MG63 (cell line): Measurements from ENCODE around the gene FITM1. TPM values are rescaled to one million over a fixed set of nuclear protein-coding genes. Genes with fewer than 3 reads are reported as not detected.

Experiments used
- DNase-seq: peaks from one replicate; pipeline ENCODE4 v3.0.0-alpha.2; 2020
- H3K27me3 ChIP-seq: fragments of 250-450 bp; sonication (Bioruptor Pico); 2 replicates; pipeline ENCODE4 v1.5.1; 2020; ENCODE audit warnings: mild to moderate bottlenecking, moderate library complexity
- H3K36me3 ChIP-seq: fragments of 250-450 bp; sonication (Bioruptor Pico); 2 replicates; pipeline ENCODE4 v1.5.1; 2020; ENCODE audit warnings: mild to moderate bottlenecking, moderate library complexity
- H3K4me3 ChIP-seq: fragments of 250-450 bp; sonication (Bioruptor Pico); 2 replicates; pipeline ENCODE4 v1.5.1; 2020; ENCODE audit warnings: mild to moderate bottlenecking, moderate library complexity
- H3K9me3 ChIP-seq: fragments of 250-450 bp; sonication (Bioruptor Pico); 2 replicates; pipeline ENCODE4 v1.5.1; 2020; ENCODE audit warnings: mild to moderate bottlenecking, moderate library complexity
- total RNA-seq: library from RNA; depleted of rRNA; stranded (reverse); fragments of >200 nt; shearing (Covaris generic); gene quantifications from 2 replicates; pipeline ENCODE4 v1.2.3, GENCODE V29; 2014; ENCODE audit warnings: low replicate concordance

FITM1 gene
- total RNA-seq, 1 experiment from 2014 or later: 0.79 TPM

- Histone ChIP-seq H3K4me3 (peak overlapping the region; percentile 63), H3K27me3 (no peaks in the 10 kb centered on the region), H3K36me3 (no peaks in the 10 kb centered on the region), H3K9me3 (no peaks in the 10 kb centered on the region)
- no peak for DNase-seq
Measured at GRCh38 chr14:24113379-24113800, 17.1 kb upstream of the FITM1 start.

GRCh38 chr14:24113801-24114531 is 16.5 kb upstream of the FITM1 start:
- Histone ChIP-seq H3K9me3 (no peaks in the 10 kb centered on the region), H3K27me3 (no peaks in the 10 kb centered on the region), H3K4me3 (peak overlapping the region; percentile 63), H3K36me3 (no peaks in the 10 kb centered on the region)
- peak; percentile 93 for DNase-seq

GRCh38 chr14:24114532-24115421 is 15.7 kb upstream of the FITM1 start, which contains the start of the genes DCAF11 and NRL:
Gene DCAF11 (plus strand): TSS chr14:24114777. CDS start chr14:24115595, 818 bp downstream.
Gene NRL (minus strand): TSS chr14:24114949. CDS start chr14:24082848, 32,101 bp downstream.
- peak; percentile 95 for DNase-seq
- Histone ChIP-seq H3K9me3 (no peaks in the 10 kb centered on the region), H3K36me3 (no peaks in the 10 kb centered on the region), H3K4me3 (peak within 1 kb of the TSS; percentile 63), H3K27me3 (no peaks in the 10 kb centered on the region)

GRCh38 chr14:24115422-24116127 is 14.9 kb upstream of the FITM1 start:
- Histone ChIP-seq H3K27me3 (no peaks in the 10 kb centered on the region), H3K4me3 (peak overlapping the region; percentile 63), H3K36me3 (no peaks in the 10 kb centered on the region), H3K9me3 (no peaks in the 10 kb centered on the region)
- DNase-seq: no peak

- Histone ChIP-seq H3K27me3 (no peaks in the 10 kb centered on the region), H3K36me3 (no peaks in the 10 kb centered on the region), H3K4me3 (no peak overlapping the region), H3K9me3 (no peaks in the 10 kb centered on the region)
- no peak for DNase-seq
Measured at GRCh38 chr14:24116128-24116814, 14.2 kb upstream of the FITM1 start.

GRCh38 chr14:24117179-24117578 is 13.3 kb upstream of the FITM1 start:
- no peaks in the 10 kb centered on the region for H3K9me3 ChIP-seq
- H3K27me3 ChIP-seq: no peaks in the 10 kb centered on the region
- H3K4me3 ChIP-seq: no peak overlapping the region
- no peaks in the 10 kb centered on the region for H3K36me3 ChIP-seq
- no peak for DNase-seq

GRCh38 chr14:24119691-24120090 is 10.8 kb upstream of the FITM1 start:
- Histone ChIP-seq H3K27me3 (no peaks in the 10 kb centered on the region), H3K4me3 (no peak overlapping the region), H3K36me3 (no peaks in the 10 kb centered on the region), H3K9me3 (no peaks in the 10 kb centered on the region)
- no peak for DNase-seq

- no peaks in the 10 kb centered on the region for H3K36me3 ChIP-seq
- H3K9me3 ChIP-seq: no peaks in the 10 kb centered on the region
- no peak for DNase-seq
Measured at GRCh38 chr14:24121210-24121609, 9.2 kb upstream of the FITM1 start.

GRCh38 chr14:24122416-24122815 is 8.0 kb upstream of the FITM1 start:
- Histone ChIP-seq H3K36me3 (no peaks in the 10 kb centered on the region), H3K9me3 (no peaks in the 10 kb centered on the region), H3K27me3 (no peaks in the 10 kb centered on the region), H3K4me3 (no peak overlapping the region)
- DNase-seq: no peak

More at GRCh38 chr14:24121210-24121609, 9.2 kb upstream of the FITM1 start:
- Histone ChIP-seq H3K27me3 (no peaks in the 10 kb centered on the region), H3K4me3 (no peak overlapping the region)

GRCh38 chr14:24122898-24123297 is 7.6 kb upstream of the FITM1 start:
- Histone ChIP-seq H3K36me3 (no peaks in the 10 kb centered on the region), H3K9me3 (no peaks in the 10 kb centered on the region), H3K4me3 (no peak overlapping the region), H3K27me3 (no peaks in the 10 kb centered on the region)
- no peak for DNase-seq

GRCh38 chr14:24123424-24124417 is 6.7 kb upstream of the FITM1 start:
- H3K4me3 ChIP-seq: no peak overlapping the region
- H3K27me3 ChIP-seq: no peaks in the 10 kb centered on the region
- DNase-seq: no peak
- no peaks in the 10 kb centered on the region for H3K9me3 ChIP-seq
- H3K36me3 ChIP-seq: no peaks in the 10 kb centered on the region

- no peak for DNase-seq
- Histone ChIP-seq H3K4me3 (no peak overlapping the region), H3K27me3 (no peaks in the 10 kb centered on the region), H3K9me3 (no peaks in the 10 kb centered on the region), H3K36me3 (no peaks in the 10 kb centered on the region)
Measured at GRCh38 chr14:24126939-24127338, 3.5 kb upstream of the FITM1 start.

- Histone ChIP-seq H3K9me3 (no peaks in the 10 kb centered on the region), H3K27me3 (no peaks in the 10 kb centered on the region), H3K4me3 (no peak overlapping the region), H3K36me3 (no peaks in the 10 kb centered on the region)
- no peak for DNase-seq
Measured at GRCh38 chr14:24127673-24128072, 2.8 kb upstream of the FITM1 start.

GRCh38 chr14:24129410-24129998 is 955 bp upstream of the FITM1 start:
- no peak for DNase-seq
- no peaks in the 10 kb centered on the region for H3K36me3 ChIP-seq
- no peaks in the 10 kb centered on the region for H3K27me3 ChIP-seq
- no peaks in the 10 kb centered on the region for H3K9me3 ChIP-seq
- no peak overlapping the region for H3K4me3 ChIP-seq
